C4-2B (cell line): ENCODE results near the gene HAND1.

ENCODE experiments used
- ZFX ChIP-seq: fragments of 450-650 bp; IDR thresholded peaks from 2 replicates; pipeline ENCODE4 v1.6.1; 2017
- TF ChIP-seq, protein P1 (sequence below): fragments of 450-650 bp; conservative IDR thresholded peaks from 2 replicates; pipeline ENCODE4 v1.5.1; 2017; ENCODE audit warnings: mild to moderate bottlenecking

DNA sequence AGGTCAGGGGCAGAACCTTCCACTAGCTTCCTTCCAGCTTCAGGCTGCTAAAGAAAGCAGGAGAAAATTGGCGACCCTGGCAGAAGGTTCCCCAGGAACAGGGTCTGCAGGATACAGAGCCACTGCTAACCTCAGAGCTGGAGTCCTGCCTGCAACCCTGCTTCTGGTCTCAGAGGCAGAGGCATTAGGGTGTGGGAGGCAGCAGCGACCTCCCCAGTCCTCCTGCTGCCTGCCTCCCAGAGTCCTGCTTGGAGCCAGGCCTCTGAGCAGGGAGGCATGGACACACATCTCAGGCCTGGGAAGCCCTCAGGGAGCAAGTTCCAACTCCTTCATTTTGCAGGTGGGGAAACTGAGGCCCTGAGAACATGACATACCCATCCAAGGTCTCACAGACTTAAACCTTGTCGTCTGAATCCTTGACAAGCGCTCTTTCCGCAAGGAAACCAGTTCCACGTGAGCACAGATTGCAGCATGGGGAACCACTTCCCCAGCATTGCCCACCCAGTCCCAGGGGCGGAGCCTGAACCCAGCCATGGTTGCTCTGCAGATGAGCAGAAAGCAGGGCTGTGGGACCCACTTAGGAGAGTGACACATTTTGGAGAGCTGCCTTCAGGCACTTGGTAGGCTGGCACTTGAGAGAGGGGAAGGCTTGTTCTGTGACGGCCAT, 28.2 kb upstream of the HAND1 start:
- TF ChIP-seq, protein P1, sequence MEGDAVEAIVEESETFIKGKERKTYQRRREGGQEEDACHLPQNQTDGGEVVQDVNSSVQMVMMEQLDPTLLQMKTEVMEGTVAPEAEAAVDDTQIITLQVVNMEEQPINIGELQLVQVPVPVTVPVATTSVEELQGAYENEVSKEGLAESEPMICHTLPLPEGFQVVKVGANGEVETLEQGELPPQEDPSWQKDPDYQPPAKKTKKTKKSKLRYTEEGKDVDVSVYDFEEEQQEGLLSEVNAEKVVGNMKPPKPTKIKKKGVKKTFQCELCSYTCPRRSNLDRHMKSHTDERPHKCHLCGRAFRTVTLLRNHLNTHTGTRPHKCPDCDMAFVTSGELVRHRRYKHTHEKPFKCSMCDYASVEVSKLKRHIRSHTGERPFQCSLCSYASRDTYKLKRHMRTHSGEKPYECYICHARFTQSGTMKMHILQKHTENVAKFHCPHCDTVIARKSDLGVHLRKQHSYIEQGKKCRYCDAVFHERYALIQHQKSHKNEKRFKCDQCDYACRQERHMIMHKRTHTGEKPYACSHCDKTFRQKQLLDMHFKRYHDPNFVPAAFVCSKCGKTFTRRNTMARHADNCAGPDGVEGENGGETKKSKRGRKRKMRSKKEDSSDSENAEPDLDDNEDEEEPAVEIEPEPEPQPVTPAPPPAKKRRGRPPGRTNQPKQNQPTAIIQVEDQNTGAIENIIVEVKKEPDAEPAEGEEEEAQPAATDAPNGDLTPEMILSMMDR, result no peak
- TF ChIP-seq ZFX, result no peak
